ENCODE results near the gene STK17B.

The STK17B gene

GRCh38 chr2:196153480-196153879 is 17.9 kb downstream of the STK17B start:
- DNase-seq = no peak

DNA sequence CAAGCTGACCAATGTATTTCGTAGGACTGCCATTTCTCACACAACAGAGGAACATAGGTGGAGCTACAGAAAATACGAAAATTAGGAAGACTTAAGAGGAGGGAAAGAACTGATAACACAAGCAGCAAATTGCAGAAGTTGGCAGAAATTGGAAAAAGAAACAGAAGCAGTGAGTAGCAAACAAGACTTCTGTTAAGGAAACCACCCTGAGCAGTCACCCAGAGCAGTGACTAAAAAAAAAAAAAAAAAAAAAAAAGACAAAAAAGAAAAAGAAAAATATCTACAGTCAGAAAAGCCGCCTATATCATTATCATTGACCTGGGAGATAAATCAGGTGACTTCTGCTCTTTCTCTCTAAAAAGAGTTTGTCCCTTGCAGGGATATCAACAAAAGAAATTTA is 21.4 kb downstream of the STK17B start:
- no peak for DNase-seq

- DNase-seq = no peak
Measured at GRCh38 chr2:196148736-196149135, 22.6 kb downstream of the STK17B start.

- DNase-seq = no peak
Measured at GRCh38 chr2:196145256-196145655, 26.1 kb downstream of the STK17B start.

DNA sequence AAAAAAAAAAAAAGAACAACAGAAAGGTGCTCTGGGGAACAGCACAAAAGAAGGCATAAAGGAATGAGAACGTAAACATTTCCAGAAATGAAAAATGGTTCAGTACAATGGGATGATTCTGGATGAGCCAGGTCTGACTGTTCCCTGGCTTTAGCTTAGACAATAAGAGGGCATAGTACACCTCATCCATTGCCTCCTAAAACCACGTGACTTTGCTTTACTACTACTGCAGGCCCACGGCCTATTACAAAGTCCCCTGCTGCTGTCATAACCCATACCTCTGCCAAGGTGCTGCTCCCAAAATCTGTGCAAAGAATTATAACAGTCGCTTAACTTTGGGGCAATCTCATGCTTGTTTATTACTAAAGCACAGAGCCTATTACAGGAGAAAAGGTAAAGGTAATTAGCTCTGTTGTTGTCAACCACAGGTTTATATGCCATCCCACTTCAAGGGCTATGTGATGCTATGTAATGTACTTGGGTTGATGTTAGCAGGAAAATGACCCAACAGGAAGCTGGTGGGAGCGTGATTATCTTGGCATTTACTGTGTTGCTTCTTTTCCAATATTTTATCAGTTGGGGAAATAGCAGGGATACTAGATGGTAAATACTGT is 26.8 kb downstream of the STK17B start:
- no peak for DNase-seq

GRCh38 chr2:196143730-196144131 is 27.6 kb downstream of the STK17B start:
- DNase-seq = no peak

GRCh38 chr2:196142825-196143224 is 28.6 kb downstream of the STK17B start:
- DNase-seq = no peak

- DNase-seq = no peak
Measured at GRCh38 chr2:196140213-196140612, 31.2 kb downstream of the STK17B start.

- no peak for DNase-seq
Measured at GRCh38 chr2:196137271-196137670, 34.1 kb downstream of the STK17B start.

DNA sequence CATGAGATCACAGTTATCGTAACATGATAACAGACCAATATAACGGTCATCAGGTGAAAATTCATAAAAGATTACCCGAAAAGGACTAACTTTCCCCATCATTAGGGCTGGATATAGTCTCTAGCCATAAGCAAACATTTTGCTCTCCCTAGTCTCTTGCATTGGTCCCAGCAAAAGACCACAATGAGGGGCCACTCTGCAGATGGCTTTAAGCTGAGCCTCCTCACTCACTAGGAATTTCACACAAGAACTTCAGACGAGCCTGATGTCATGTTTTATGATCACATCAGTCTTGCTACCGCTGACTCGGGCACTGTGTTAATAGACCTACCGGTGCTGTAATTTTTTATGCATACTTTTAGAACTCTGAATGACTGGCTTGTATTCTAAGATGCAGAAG is 35.2 kb downstream of the STK17B start:
- no peak for DNase-seq

DNA sequence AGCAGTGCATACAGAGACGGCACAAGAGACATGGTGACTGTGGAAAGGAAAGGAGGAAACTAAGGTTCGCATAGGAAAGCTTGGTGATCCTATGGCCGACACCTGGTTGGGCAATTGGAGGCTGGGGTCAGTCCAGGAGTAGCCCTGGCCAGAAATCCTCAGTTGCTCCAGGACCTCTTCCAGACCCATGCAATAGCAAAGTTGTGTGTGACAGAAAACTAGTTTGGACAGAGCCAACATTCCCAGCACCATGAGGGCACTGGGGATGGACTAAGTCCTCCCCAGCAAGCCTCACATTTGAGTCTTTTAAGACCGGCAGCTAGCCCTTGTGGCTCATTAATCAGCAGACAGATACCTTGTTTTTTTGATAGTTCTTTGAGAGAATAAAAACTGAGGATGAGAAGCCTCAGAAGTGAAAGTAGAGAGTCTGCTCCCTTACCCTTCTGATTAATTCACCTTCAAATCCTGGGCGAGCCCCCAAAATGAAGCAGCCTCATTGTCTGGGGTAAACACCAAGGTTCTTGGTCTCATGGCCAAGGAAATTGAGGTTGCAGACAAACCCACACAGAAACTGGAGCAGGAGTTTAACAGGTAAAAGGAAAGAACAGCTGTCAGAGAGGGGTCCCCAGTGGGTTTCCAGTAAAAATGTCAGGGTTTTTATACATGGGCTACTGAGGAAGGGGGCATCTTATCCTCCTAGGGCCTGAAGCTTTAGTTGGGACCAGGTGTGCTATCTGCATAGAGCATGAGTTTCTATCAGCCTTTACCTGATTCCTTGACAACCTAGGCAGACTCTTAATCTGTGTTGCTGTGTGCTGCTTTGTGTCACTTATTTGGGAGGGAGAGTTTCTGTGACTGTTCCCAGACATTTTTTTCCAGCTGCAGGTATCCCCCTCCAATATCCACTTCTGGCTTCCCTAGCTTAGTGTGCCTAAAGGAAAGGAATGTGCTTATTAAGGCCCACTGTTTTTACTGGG is 39.1 kb downstream of the STK17B start:
- no peak for DNase-seq

GRCh38 chr2:196131384-196131937 is 39.9 kb downstream of the STK17B start:
- peak; percentile 10 for DNase-seq

DNA sequence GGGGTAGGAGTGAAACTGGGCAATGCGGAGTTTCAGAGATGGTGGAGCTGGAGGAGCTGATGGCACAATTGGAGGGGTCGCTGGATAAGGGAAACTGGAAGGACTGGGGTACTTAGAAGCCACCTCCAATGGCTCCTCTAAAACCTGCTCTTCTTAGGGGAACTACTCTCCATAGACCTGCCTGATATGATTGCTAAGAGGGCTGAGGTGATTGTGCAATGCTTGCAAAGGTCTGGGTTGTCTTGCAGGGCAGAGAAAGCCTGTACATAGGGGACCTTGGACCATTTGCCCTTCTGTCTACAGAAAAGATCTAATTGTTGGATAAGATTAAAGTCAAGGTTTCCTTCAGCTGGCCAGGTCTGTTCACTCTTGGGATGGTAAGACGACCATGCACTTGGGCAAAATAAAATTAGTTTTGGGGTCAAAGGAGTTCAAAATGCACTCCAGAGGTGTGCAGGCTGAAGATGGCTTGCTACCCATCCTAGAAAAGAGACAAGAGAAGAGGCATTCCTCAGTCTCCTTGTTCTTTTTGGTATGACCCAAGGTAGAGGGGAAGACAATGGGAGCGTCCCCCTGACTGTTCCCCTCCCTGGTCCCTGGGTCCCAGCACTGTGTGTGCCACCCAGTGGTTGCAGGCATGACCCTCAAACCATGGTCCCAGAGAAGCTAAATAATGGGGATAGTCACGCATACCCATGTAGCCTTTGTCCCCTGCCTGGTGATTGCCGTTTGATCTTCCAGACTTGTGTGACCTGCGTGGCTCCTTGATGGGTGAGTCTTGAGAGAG is 41.1 kb downstream of the STK17B start:
- DNase-seq = no peak

DNA sequence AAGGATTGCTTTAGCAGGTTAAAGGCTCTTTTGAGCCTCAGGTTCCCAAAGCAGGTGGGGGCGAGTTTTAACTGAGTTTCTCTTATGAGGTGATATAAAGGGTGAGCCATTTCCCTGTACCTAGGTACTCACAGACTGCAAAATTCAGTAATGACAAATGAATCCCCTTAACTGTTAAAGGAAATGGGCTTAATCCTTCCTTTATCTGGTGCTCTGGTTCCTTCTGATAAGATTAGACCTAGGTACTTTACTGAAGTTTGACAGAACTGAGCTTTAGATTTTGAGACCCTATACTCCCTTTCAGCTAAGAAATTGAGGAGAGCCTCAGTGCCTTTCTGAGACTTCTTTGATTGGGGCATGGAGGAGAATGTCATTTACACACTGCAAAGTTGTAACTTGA is 42.6 kb downstream of the STK17B start:
- no peak for DNase-seq

DNA sequence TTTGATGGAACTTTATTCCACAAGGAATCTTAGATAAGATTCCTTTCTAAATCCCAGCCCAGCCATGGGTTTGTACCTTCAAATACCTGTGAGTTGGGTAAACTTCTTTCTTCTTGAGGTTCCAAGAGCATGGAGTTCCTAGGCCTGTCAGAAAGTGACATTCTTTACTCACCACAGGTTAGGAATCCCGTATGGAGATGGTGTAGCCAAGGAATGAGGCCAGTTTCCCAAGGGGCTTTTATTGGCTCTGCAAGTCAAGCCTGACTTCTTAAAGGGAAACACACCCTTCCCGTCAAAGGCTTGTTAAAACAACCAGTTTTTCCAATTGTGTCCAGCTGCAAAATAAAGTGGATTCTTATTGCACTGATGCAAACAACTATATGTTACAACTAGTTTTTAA is 45.8 kb downstream of the STK17B start:
- no peak for DNase-seq

DNA sequence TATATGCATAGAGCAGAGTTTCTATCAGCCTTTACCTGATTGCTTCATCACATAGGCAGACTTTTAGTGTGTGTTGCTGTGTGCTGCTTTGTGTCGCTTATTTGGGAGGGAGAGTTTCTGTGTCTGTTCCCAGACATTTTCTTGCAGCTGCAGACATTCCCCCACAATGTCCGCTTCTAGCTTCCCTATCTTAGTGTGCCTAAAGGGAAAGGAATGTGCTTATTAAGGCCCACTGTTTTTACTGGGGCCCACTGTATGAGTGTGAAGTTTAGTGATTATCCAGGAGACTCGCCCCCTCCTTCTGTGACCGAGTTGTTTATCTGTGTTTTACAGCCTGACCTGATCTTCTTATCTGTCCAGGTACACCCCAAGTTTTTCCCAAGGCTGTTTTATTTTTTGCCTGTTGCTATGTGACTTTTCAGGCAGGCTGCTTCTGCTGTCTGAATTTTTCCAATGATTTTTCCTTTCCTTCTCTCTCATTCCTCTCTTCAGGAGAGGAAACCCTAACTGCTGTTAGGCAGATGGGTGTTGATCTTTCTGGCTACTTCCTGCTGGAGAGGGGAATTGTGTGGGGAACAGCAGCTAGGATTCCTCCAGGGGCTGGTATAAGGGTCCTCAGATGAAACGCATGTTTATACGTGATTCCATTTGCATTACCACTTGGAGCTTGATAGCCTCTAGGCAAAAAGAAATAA is 47.6 kb downstream of the STK17B start:
- no peak for DNase-seq

DNA sequence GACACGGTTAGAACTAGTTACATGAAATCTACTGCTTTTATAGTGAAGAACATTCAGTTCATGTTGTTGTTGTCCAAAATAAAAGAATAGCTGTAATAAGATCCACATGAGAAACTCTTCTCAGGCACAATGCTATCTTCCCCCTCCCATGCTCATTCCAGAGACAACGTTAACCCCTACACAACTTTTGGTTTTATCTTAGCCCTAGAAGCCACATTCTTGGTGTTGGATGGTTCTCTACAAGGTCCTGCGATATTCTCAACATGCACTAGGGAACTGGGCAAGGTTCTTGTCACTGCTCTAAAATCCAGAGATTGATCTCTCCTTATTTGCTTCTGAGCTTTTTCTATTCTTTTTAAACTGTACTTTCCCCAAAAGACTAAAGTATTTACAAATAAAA is 51.5 kb downstream of the STK17B start:
- no peak for DNase-seq

DNA sequence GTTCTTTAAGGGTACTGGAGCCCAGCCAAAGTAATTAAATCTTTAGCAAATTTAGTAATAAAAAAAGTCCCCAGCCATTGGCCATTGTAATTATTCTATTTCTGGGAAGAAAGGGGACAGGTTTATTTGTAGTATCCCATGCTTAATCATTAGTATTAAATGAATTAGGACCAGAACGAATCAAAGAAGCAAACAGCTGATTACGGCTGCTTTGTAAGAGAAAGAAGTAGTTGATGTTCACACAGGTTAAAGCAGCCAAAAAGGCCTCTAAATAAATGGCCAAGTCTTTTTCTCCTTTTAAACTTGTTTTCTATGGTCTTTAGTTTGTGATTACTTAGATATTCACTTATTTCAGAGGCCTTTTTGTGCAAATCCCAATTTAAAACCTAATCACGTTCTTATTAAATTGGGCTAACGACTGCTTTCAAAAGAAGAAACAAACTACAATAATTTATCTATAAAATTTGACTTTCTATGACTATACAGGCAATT is 54.1 kb downstream of the STK17B start:
- no peak for DNase-seq

- no peak for DNase-seq
Measured at GRCh38 chr2:196113061-196113974, 58.1 kb downstream of the STK17B start.

GRCh38 chr2:196112418-196113034 is 58.9 kb downstream of the STK17B start:
- no peak for DNase-seq

DNA sequence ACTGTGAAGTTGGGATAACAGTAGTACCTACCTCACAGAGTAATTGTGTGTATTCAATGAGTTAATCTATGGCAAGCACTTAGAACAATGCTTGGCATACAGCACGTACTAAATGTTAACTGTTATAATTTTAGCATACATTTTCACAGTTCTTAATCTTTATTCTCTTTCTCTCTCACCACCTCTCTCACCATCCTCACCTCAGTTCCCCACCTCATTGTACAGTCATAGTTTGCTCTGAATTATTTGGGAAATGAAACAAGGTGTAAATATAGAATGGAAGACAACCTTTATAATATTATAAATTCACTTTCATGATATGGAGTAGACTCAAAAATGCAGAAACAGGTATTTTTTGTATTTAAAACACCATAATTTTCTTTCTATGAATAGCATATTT is 62.8 kb downstream of the STK17B start:
- DNase-seq = no peak

Measured in NCI-H1694 (cell line).